ENCODE measurements around the gene TCAIM. TPM values are rescaled to one million over a fixed set of nuclear protein-coding genes. Genes with fewer than 3 reads are reported as not detected.
A peak's percentile ranks its signal among the peaks of the same experiment; 100 is the strongest.

TCAIM gene
- total RNA-seq, 2 donors from 2014 or later, result 23.2 to 26.3 TPM

- no peaks in the 10 kb centered on the region for H3K27me3 ChIP-seq (ENCODE audit: control insufficient read depth, insufficient read depth, low read length, poor library complexity, severe bottlenecking)
- H3K27me3 Mint-ChIP-seq (ENCODE audit: insufficient read depth), result peaks cover 4% of the 10 kb centered on the region
- WGBS, 2 experiments (ENCODE audit: insufficient coverage in 1 of 2, insufficient read length in 1 of 2), result 67 to 82% methylated on average over 1 to 3 of the region's 3 CpGs
- H3K36me3 ChIP-seq (ENCODE audit: control insufficient read depth, insufficient read depth, low read length), result no peaks in the 10 kb centered on the region
- H3K9ac ChIP-seq (ENCODE audit: extremely low read depth, low read length, poor library complexity, severe bottlenecking), result no peak overlapping the region
- no peak overlapping the region for H3K4me3 Mint-ChIP-seq
- H3K4me3 ChIP-seq (ENCODE audit: low read length), result no peak overlapping the region
- no peaks in the 10 kb centered on the region for H3K36me3 Mint-ChIP-seq (ENCODE audit: low read depth)
- H3K4me1 ChIP-seq (ENCODE audit: control insufficient read depth, insufficient read depth, low read length), result no peaks in the 10 kb centered on the region
- no peak for DNase-seq
- no peak overlapping the region for H3K27ac Mint-ChIP-seq
- no peaks in the 10 kb centered on the region for H3K9me3 Mint-ChIP-seq
- peaks cover 12% of the 10 kb centered on the region for H3K4me1 Mint-ChIP-seq
- H3K9me3 ChIP-seq (ENCODE audit: control insufficient read depth, low read length), result no peaks in the 10 kb centered on the region
- no peak overlapping the region for H3K27ac ChIP-seq (ENCODE audit: low read depth, low read length)
- no peak for TF ChIP-seq CTCF (conservative IDR thresholded peaks at IDR 0.05)
Measured at GRCh38 chr3:44321335-44321734, 17.2 kb upstream of the TCAIM start.

- peak; percentile 81 for DNase-seq
Measured at GRCh38 chr3:44323341-44323955, 15.1 kb upstream of the TCAIM start.

GRCh38 chr3:44324584-44324983 is 14.0 kb upstream of the TCAIM start:
- Histone ChIP-seq H3K9ac (ENCODE audit: extremely low read depth, low read length, poor library complexity, severe bottlenecking) (no peak overlapping the region), H3K4me1 (ENCODE audit: control insufficient read depth, insufficient read depth, low read length) (no peaks in the 10 kb centered on the region), H3K9me3 (ENCODE audit: control insufficient read depth, low read length) (no peaks in the 10 kb centered on the region), H3K27ac (ENCODE audit: low read depth, low read length) (no peak overlapping the region), H3K36me3 (ENCODE audit: control insufficient read depth, insufficient read depth, low read length) (no peaks in the 10 kb centered on the region), H3K4me3 (ENCODE audit: low read length) (no peak overlapping the region), H3K27me3 (ENCODE audit: control insufficient read depth, insufficient read depth, low read length, poor library complexity, severe bottlenecking) (no peaks in the 10 kb centered on the region)
- Mint-ChIP-seq H3K4me3 (no peak overlapping the region), H3K4me1 (peaks cover 12% of the 10 kb centered on the region), H3K27ac (no peak overlapping the region), H3K27me3 (ENCODE audit: insufficient read depth) (peaks cover 6% of the 10 kb centered on the region), H3K9me3 (no peaks in the 10 kb centered on the region), H3K36me3 (ENCODE audit: low read depth) (no peaks in the 10 kb centered on the region)
- no peak for TF ChIP-seq CTCF (conservative IDR thresholded peaks at IDR 0.05)
- DNase-seq, result no peak

More at GRCh38 chr3:44323341-44323955, 15.1 kb upstream of the TCAIM start:
- Mint-ChIP-seq H3K27me3 (ENCODE audit: insufficient read depth) (peaks cover 4% of the 10 kb centered on the region), H3K4me1 (peaks cover 12% of the 10 kb centered on the region), H3K9me3 (no peaks in the 10 kb centered on the region), H3K36me3 (ENCODE audit: low read depth) (no peaks in the 10 kb centered on the region), H3K4me3 (no peak overlapping the region), H3K27ac (no peak overlapping the region)
- peak; percentile 91 for TF ChIP-seq CTCF (conservative IDR thresholded peaks at IDR 0.05)
- whole genome bisulfite sequencing, 2 experiments (ENCODE audit: insufficient coverage in 1 of 2, insufficient read length in 1 of 2), result 0 to 6% methylated on average over 1 to 4 of the region's 4 CpGs
- Histone ChIP-seq H3K4me3 (ENCODE audit: low read length) (no peak overlapping the region), H3K27ac (ENCODE audit: low read depth, low read length) (no peak overlapping the region), H3K4me1 (ENCODE audit: control insufficient read depth, insufficient read depth, low read length) (no peaks in the 10 kb centered on the region), H3K36me3 (ENCODE audit: control insufficient read depth, insufficient read depth, low read length) (no peaks in the 10 kb centered on the region), H3K9ac (ENCODE audit: extremely low read depth, low read length, poor library complexity, severe bottlenecking) (no peak overlapping the region), H3K27me3 (ENCODE audit: control insufficient read depth, insufficient read depth, low read length, poor library complexity, severe bottlenecking) (no peaks in the 10 kb centered on the region), H3K9me3 (ENCODE audit: control insufficient read depth, low read length) (no peaks in the 10 kb centered on the region)
